Measurements from ENCODE around the gene EFNB3.
A peak's percentile ranks its signal among the peaks of the same experiment; 100 is the strongest.

The EFNB3 gene, protein sequence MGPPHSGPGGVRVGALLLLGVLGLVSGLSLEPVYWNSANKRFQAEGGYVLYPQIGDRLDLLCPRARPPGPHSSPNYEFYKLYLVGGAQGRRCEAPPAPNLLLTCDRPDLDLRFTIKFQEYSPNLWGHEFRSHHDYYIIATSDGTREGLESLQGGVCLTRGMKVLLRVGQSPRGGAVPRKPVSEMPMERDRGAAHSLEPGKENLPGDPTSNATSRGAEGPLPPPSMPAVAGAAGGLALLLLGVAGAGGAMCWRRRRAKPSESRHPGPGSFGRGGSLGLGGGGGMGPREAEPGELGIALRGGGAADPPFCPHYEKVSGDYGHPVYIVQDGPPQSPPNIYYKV

GRCh38 chr17:7704601-7705268, at the start of gene EFNB3:
Gene EFNB3, plus strand, starts transcription at chr17:7705202. Its CDS starts 397 bp downstream, at chr17:7705599.
- no peak for TF ChIP-seq JUND (IDR thresholded peaks at IDR 0.05; ENCODE audit: low read depth)
- peak in 1 of 2 experiments; percentile 62 for DNase-seq (ENCODE audit: low read depth in 1 of 2, low spot score in 1 of 2)
- in situ Hi-C loops (cut with HindIII; ENCODE audit: low pct_unique_long_range_greater_than_20kb, low sequenced_read_pairs): no loop called here

- in situ Hi-C loops (cut with HindIII; ENCODE audit: low pct_unique_long_range_greater_than_20kb, low sequenced_read_pairs): no loop called here
- no peak for TF ChIP-seq JUND (IDR thresholded peaks at IDR 0.05; ENCODE audit: low read depth)
- no peak for DNase-seq (ENCODE audit: low read depth in 1 of 2, low spot score in 1 of 2)
Measured at GRCh38 chr17:7655541-7655840, 49.5 kb upstream of the EFNB3 start.

DNA sequence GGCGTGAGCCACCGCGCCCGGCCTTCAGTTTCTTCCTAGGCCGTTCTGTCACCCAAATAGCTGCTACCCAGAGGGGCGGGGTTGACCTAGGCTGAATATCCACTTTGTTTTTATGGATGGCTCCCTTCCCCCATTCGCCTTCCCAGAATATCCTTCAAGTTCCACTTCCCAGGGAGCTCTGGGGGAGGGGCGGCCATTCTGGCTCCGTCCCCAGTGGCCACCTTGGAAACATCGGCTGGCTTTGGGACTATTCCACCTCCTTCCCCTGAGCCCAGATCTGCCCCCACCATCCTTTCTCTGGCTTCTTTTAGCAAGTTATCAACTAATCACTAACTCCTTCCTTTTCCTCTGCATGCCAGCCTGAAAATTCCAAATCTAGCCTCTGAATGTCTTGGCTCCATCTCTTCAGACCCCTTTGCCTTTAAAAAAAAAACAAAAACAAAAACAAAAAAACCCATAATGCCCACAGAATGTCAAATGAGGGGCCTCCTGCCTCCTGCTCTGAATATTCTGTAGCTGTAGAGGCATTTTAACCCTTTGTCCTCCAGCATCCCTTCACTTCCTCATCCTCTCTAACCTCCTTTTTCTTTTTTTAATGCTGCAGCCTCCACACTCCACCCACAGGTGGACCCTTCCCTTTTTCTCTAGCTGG, 47.9 kb upstream of the EFNB3 start:
- TF ChIP-seq JUND (IDR thresholded peaks at IDR 0.05; ENCODE audit: low read depth): no peak
- DNase-seq (ENCODE audit: low read depth in 1 of 2, low spot score in 1 of 2): no peak
- in situ Hi-C loops (cut with HindIII; ENCODE audit: low pct_unique_long_range_greater_than_20kb, low sequenced_read_pairs): no loop called here

DNA sequence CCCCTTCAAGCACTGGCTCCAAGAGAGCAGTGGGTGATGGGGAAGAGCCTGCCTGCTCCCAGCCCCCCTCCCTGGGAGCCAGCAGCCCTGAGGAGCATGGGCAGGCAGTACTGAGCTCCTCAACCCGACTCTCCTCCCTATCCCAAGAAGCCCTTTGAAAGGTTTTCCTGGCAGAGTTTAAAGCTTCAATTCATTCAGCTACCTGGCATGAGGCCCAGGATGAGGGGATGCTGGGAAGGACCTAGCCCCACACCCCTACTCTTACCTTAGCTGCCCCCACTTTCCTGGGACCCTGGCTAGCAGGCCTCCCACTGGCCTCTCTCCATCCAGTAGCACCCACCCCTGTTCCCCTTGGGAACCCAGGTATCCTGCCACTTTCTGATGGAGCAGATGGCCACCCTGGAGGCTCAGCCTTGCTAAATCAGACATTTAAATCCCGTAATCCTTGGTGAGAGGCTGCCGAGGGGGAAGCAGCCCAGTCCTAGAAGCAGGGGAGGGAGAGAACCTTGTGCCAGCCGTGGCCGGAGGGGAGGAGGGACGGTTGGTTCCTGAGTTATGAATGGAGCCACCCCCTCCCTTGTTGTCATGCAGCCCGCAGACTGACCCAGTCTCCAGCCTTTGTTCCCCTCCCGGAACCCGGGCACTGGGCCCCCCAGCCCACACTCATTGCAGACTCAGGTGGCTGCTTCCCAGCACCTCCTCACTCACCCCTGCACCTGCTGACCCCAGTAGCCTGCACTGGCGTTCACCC, 37.2 kb upstream of the EFNB3 start:
- no peak for DNase-seq (ENCODE audit: low read depth in 1 of 2, low spot score in 1 of 2)
- TF ChIP-seq JUND (IDR thresholded peaks at IDR 0.05; ENCODE audit: low read depth): no peak

GRCh38 chr17:7668482-7668881, 36.5 kb upstream of the EFNB3 start:
- no peak for TF ChIP-seq JUND (IDR thresholded peaks at IDR 0.05; ENCODE audit: low read depth)
- DNase-seq (ENCODE audit: low read depth in 1 of 2, low spot score in 1 of 2): no peak
- in situ Hi-C loops (cut with HindIII; ENCODE audit: low pct_unique_long_range_greater_than_20kb, low sequenced_read_pairs): no loop called here

More for the DNA sequence above, 37.2 kb upstream of the EFNB3 start:
- in situ Hi-C loops (cut with HindIII; ENCODE audit: low pct_unique_long_range_greater_than_20kb, low sequenced_read_pairs): no loop called here

- no peak for DNase-seq (ENCODE audit: low read depth in 1 of 2, low spot score in 1 of 2)
- in situ Hi-C loops (cut with HindIII; ENCODE audit: low pct_unique_long_range_greater_than_20kb, low sequenced_read_pairs): no loop called here
- TF ChIP-seq JUND (IDR thresholded peaks at IDR 0.05; ENCODE audit: low read depth): no peak
Measured at GRCh38 chr17:7673239-7673638, 31.8 kb upstream of the EFNB3 start.

GRCh38 chr17:7674934-7675333, 30.1 kb upstream of the EFNB3 start:
- DNase-seq (ENCODE audit: low read depth in 1 of 2, low spot score in 1 of 2): no peak
- in situ Hi-C loops (cut with HindIII; ENCODE audit: low pct_unique_long_range_greater_than_20kb, low sequenced_read_pairs): no loop called here
- no peak for TF ChIP-seq JUND (IDR thresholded peaks at IDR 0.05; ENCODE audit: low read depth)

DNA sequence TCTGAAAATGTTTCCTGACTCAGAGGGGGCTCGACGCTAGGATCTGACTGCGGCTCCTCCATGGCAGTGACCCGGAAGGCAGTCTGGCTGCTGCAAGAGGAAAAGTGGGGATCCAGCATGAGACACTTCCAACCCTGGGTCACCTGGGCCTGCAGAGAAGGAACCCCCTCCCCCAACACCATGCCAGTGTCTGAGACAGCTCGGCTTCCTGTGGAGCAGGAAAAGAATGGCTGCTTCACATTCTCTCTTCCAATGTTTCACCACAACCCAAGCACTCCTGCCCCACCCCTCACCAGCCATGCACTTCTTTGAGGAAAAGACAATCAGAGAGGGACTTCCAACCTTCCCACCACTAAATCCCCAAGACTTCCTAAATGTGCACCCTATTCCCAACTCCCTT, 28.5 kb upstream of the EFNB3 start:
- in situ Hi-C loops (cut with HindIII; ENCODE audit: low pct_unique_long_range_greater_than_20kb, low sequenced_read_pairs): no loop called here
- DNase-seq (ENCODE audit: low read depth in 1 of 2, low spot score in 1 of 2): no peak
- no peak for TF ChIP-seq JUND (IDR thresholded peaks at IDR 0.05; ENCODE audit: low read depth)

DNA sequence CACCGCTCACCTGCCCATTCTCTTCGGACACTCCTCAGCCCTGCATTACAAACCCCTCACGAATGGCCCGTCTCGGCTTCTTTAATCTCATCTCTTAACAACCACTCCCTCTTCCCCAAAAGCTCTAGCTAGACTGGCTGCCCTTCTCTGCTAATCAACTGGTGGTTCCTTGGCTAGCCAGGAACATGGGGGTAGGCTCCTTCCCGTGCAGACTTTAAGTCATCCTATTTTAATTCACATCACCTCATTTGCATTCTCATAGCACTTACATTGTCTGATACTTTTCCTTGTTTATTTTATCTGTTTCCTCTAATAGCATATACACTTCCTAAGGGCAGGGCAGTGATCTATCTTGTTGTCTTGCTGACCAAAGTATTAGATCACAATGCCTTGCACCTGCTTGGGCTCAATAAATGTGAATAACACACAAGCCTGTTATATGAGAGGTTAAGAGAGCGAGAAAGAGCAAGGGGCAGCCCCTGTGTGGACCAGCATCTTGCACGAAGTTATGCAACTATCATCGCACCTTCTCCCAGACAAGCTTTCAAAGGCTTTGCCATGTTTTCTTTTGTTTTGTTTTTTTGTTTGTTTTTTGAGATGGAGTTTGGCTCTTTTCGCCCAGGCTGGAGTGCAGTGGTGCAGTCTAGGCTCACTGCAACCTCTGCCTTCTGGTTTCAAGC, 27.5 kb upstream of the EFNB3 start:
- in situ Hi-C loops (cut with HindIII; ENCODE audit: low pct_unique_long_range_greater_than_20kb, low sequenced_read_pairs): no loop called here
- DNase-seq (ENCODE audit: low read depth in 1 of 2, low spot score in 1 of 2): no peak
- no peak for TF ChIP-seq JUND (IDR thresholded peaks at IDR 0.05; ENCODE audit: low read depth)

GRCh38 chr17:7684851-7685532, 20.0 kb upstream of the EFNB3 start:
- in situ Hi-C loops (cut with HindIII; ENCODE audit: low pct_unique_long_range_greater_than_20kb, low sequenced_read_pairs): no loop called here
- DNase-seq (ENCODE audit: low read depth in 1 of 2, low spot score in 1 of 2): no peak
- TF ChIP-seq JUND (IDR thresholded peaks at IDR 0.05; ENCODE audit: low read depth): no peak

GRCh38 chr17:7685533-7686221, 19.3 kb upstream of the EFNB3 start:
- in situ Hi-C loops (cut with HindIII; ENCODE audit: low pct_unique_long_range_greater_than_20kb, low sequenced_read_pairs): no loop called here
- DNase-seq (ENCODE audit: low read depth in 1 of 2, low spot score in 1 of 2): peak; percentile 43 to 95
- no peak; the same call in 1 of the 2 replicates for TF ChIP-seq JUND (IDR thresholded peaks at IDR 0.05; ENCODE audit: low read depth)
